Uterus (tissue), 2 donors: ENCODE measurements around the gene NEUROD2.

ENCODE experiments used
- CTCF ChIP-seq, 4 experiments: fragments of 200-600 bp in 2 of 4; fragments of 450-650 bp in 2 of 4; sonication (generic) in 2 of 4; IDR thresholded peaks; one replicate each; pipeline ENCODE4 v1.5.1; 2016 to 2019; ENCODE audit warnings: antibody characterized with exemption in 4 of 4, mild to moderate bottlenecking in 2 of 4, moderate library complexity in 1 of 4
- POLR2A ChIP-seq, 2 donors: fragments of 450-650 bp; IDR thresholded peaks; one replicate each; pipeline ENCODE4 v1.6.1; 2016; ENCODE audit warnings: antibody characterized with exemption in 2 of 2, mild to moderate bottlenecking in 1 of 2, moderate library complexity in 1 of 2

GRCh38 chr17:39563476-39563875 is 44.2 kb downstream of the NEUROD2 start:
- TF ChIP-seq CTCF (IDR thresholded peaks at IDR 0.05) (no peak), POLR2A (IDR thresholded peaks at IDR 0.05) (no peak)
